Tibial nerve (tissue), 4 donors: Measurements from ENCODE around the gene NAIF1.

Source experiments
- CTCF ChIP-seq, 5 experiments: fragments of 200-600 bp in 3 of 5; fragments of 450-650 bp in 2 of 5; sonication (generic) in 3 of 5; IDR thresholded peaks; one replicate each; pipeline ENCODE4 v1.5.1; 2016 to 2019; ENCODE audit warnings: antibody characterized with exemption in 5 of 5, mild to moderate bottlenecking in 3 of 5, moderate library complexity in 2 of 5
- EP300 ChIP-seq, 2 donors: sonication (generic); formaldehyde crosslinking; IDR thresholded peaks; one replicate each; pipeline ENCODE4 v1.6.1; 2017; ENCODE audit warnings: antibody characterized with exemption in 2 of 2, mild to moderate bottlenecking in 1 of 2
- POLR2A ChIP-seq, 2 donors: fragments of 450-650 bp; IDR thresholded peaks; one replicate each; pipeline ENCODE4 v1.6.1; 2017; ENCODE audit warnings: antibody characterized with exemption in 2 of 2, mild to moderate bottlenecking in 2 of 2, moderate library complexity in 2 of 2

- TF ChIP-seq CTCF (IDR thresholded peaks at IDR 0.05) (no peak), EP300 (IDR thresholded peaks at IDR 0.05) (no peak), POLR2A (IDR thresholded peaks at IDR 0.05) (no peak)
These were observed 4.0 kb downstream of the NAIF1 start for GRCh38 chr9:128062846-128063831.
